ENCODE measurements around the gene CD300C.

GRCh38 chr17:74561586-74561985 is 15.7 kb upstream of the CD300C start:
- TF ChIP-seq ZNF281 (CRISPR knock-in tag; IDR thresholded peaks at IDR 0.05) (no peak), MLX (CRISPR knock-in tag; IDR thresholded peaks at IDR 0.05) (no peak), NR3C1 (CRISPR knock-in tag; conservative IDR thresholded peaks at IDR 0.05; ENCODE audit: low read depth) (no peak), IRF2 (CRISPR knock-in tag; IDR thresholded peaks at IDR 0.05; ENCODE audit: borderline replicate concordance, low read depth) (no peak), MAX (CRISPR knock-in tag; IDR thresholded peaks at IDR 0.05) (no peak), FOXP4 (CRISPR knock-in tag; IDR thresholded peaks at IDR 0.05) (no peak), TCF7 (CRISPR knock-in tag; IDR thresholded peaks at IDR 0.05; ENCODE audit: low read depth) (no peak), ATF3 (CRISPR knock-in tag; conservative IDR thresholded peaks at IDR 0.05) (no peak), KAT7 (CRISPR knock-in tag; IDR thresholded peaks at IDR 0.05; ENCODE audit: borderline replicate concordance) (no peak)
- TF ChIP-seq, protein P1, sequence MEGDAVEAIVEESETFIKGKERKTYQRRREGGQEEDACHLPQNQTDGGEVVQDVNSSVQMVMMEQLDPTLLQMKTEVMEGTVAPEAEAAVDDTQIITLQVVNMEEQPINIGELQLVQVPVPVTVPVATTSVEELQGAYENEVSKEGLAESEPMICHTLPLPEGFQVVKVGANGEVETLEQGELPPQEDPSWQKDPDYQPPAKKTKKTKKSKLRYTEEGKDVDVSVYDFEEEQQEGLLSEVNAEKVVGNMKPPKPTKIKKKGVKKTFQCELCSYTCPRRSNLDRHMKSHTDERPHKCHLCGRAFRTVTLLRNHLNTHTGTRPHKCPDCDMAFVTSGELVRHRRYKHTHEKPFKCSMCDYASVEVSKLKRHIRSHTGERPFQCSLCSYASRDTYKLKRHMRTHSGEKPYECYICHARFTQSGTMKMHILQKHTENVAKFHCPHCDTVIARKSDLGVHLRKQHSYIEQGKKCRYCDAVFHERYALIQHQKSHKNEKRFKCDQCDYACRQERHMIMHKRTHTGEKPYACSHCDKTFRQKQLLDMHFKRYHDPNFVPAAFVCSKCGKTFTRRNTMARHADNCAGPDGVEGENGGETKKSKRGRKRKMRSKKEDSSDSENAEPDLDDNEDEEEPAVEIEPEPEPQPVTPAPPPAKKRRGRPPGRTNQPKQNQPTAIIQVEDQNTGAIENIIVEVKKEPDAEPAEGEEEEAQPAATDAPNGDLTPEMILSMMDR (IDR thresholded peaks at IDR 0.05): no peak
- TF ChIP-seq, protein P2, sequence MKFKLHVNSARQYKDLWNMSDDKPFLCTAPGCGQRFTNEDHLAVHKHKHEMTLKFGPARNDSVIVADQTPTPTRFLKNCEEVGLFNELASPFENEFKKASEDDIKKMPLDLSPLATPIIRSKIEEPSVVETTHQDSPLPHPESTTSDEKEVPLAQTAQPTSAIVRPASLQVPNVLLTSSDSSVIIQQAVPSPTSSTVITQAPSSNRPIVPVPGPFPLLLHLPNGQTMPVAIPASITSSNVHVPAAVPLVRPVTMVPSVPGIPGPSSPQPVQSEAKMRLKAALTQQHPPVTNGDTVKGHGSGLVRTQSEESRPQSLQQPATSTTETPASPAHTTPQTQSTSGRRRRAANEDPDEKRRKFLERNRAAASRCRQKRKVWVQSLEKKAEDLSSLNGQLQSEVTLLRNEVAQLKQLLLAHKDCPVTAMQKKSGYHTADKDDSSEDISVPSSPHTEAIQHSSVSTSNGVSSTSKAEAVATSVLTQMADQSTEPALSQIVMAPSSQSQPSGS (CRISPR knock-in tag; IDR thresholded peaks at IDR 0.05; ENCODE audit: borderline replicate concordance, low read depth): no peak

Data from WTC11 (cell line).